GM03348 (cell line): ENCODE measurements around the gene CCRL2.
"Not testable (repeated sequence)": the region's sequence is repeated elsewhere in the genome, so short reads cannot be mapped to it uniquely, and the experiment has no call there.

ENCODE experiments used
- DNase-seq: peaks from one replicate; pipeline ENCODE4 v3.0.0; 2012; ENCODE audit warnings: low spot score

CCRL2 gene

GRCh38 chr3:46405301-46406019, 1.6 kb upstream of the CCRL2 start:
- no peak for DNase-seq

- no peak for DNase-seq
Observed at GRCh38 chr3:46406443-46406787, 644 bp upstream of the CCRL2 start.

- DNase-seq, result no peak
Observed at GRCh38 chr3:46407970-46408369, 911 bp downstream of the CCRL2 start.

- DNase-seq, result no peak
Observed at GRCh38 chr3:46408853-46409252, 1.8 kb downstream of the CCRL2 start.

- DNase-seq, result no peak
Observed at GRCh38 chr3:46409739-46410489, 2.9 kb downstream of the CCRL2 start.

- DNase-seq, result no peak
Observed at GRCh38 chr3:46410669-46411068, 3.6 kb downstream of the CCRL2 start.

- no peak for DNase-seq
Observed at GRCh38 chr3:46411271-46411670, 4.2 kb downstream of the CCRL2 start.

GRCh38 chr3:46412786-46413298, 5.8 kb downstream of the CCRL2 start:
- DNase-seq, result no peak

GRCh38 chr3:46413951-46414350, 6.9 kb downstream of the CCRL2 start:
- DNase-seq, result no peak

- DNase-seq, result no peak
Observed at GRCh38 chr3:46414739-46415138, 7.7 kb downstream of the CCRL2 start.

- DNase-seq, result no peak
Observed at GRCh38 chr3:46416125-46416810, 9.2 kb downstream of the CCRL2 start.

GRCh38 chr3:46416811-46417510, 9.9 kb downstream of the CCRL2 start:
- no peak for DNase-seq

GRCh38 chr3:46417841-46418611, 11.0 kb downstream of the CCRL2 start:
- no peak for DNase-seq

- DNase-seq, result no peak
Observed at GRCh38 chr3:46419816-46420215, 12.8 kb downstream of the CCRL2 start.

GRCh38 chr3:46420931-46421330, 13.9 kb downstream of the CCRL2 start:
- DNase-seq, result no peak

GRCh38 chr3:46422617-46423016, 15.6 kb downstream of the CCRL2 start:
- no peak for DNase-seq

GRCh38 chr3:46423588-46423987, 16.5 kb downstream of the CCRL2 start:
- no peak for DNase-seq

GRCh38 chr3:46426476-46426875, 19.4 kb downstream of the CCRL2 start:
- not testable (repeated sequence) for DNase-seq

- DNase-seq, result not testable (repeated sequence)
Observed at GRCh38 chr3:46427404-46427803, 20.3 kb downstream of the CCRL2 start.

- no peak for DNase-seq
Observed at GRCh38 chr3:46427916-46428833, 21.1 kb downstream of the CCRL2 start.
